Ecto neural progenitor cell (in vitro differentiated cells): ENCODE measurements around the gene NELFB.

Experiments
- DNase-seq: peaks from one replicate; pipeline ENCODE4 v3.0.0-alpha.2; 2018; ENCODE audit warnings: low spot score

Gene NELFB

GRCh38 chr9:137281345-137282116, 26.4 kb downstream of the NELFB start:
- peak; percentile 72 for DNase-seq

DNA sequence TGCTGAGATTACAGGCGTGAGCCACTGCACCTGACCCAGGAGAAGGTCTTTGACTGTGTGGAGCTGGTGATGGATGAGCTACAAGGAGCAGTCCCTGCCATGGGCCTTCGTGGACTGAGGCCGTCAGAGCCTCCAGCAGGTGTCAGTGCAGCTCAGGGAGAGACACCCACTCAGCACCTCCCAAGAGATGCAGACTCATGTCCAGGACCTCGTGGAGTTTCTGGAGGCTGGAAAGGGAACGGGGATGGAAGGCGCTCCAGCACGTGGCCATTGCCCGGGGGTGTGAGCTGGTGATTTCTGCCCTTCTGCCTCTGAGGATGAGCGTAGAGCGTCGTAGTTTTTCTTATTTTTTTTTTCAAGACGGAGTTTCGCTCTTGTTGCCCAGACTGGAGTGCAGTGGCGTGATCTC, 31.9 kb downstream of the NELFB start:
- peak; percentile 57 for DNase-seq

GRCh38 chr9:137293094-137293481, 38.0 kb downstream of the NELFB start:
- peak; percentile 38 for DNase-seq

DNA sequence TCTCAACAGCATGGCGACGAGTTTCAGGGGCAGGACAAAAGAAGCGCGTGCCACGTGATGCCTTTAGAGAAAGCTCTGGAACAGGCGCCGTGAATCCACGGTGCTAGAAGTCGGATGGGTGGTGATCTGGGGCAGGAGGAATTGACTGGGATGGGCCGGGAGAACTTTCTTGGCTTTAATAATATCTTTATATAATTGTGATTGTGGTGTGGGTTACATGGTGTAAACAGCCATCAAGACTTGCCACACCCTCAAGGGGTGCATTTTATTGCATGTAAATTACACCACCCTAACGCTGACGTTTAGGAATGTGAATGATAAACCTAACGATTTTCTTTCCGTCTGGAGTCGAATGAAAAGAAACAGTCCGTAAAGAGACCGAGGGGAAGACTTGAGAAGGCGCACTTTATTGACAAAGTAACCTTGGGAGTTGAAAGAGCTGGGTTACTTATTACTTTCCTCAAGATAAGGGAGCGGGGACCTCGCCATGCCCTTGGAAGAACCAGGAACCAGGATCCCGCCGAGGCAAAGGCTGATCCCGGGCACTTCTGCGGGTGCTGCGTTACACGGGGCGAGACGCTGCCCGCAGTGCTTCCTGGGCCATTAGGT, 38.5 kb downstream of the NELFB start:
- peak; percentile 33 for DNase-seq

DNA sequence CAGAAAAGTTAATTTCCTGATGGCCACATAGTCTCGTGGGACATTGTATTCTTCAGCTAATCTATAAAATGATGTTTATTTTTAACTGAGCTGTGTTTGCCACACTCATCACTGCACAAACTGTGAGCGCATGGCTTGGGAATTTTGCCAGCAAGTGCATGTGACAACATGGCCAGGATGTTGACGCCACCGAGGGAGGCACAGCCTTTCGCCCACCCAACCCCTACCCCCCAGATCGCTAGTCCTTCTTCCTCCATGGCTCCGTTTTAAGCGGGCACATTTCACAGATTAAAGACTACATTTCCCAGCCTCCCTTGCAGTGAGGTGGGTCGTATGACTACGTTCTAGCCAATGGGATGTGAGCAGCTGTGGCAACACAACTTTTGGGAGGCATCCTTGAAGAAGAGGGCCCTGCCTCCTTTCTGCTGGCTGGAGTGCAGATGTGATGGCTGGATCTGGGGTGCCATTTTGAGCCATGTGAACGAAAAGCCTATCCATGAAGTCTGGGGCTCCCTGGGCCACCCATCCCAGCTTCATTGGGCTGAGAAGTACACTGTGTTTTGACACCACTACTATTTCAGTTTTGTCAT, 39.1 kb downstream of the NELFB start:
- peak; percentile 46 for DNase-seq

GRCh38 chr9:137294681-137295237, 39.6 kb downstream of the NELFB start:
- peak; percentile 58 for DNase-seq

- peak; percentile 82 for DNase-seq
Observed at GRCh38 chr9:137295238-137295811, 40.2 kb downstream of the NELFB start.

DNA sequence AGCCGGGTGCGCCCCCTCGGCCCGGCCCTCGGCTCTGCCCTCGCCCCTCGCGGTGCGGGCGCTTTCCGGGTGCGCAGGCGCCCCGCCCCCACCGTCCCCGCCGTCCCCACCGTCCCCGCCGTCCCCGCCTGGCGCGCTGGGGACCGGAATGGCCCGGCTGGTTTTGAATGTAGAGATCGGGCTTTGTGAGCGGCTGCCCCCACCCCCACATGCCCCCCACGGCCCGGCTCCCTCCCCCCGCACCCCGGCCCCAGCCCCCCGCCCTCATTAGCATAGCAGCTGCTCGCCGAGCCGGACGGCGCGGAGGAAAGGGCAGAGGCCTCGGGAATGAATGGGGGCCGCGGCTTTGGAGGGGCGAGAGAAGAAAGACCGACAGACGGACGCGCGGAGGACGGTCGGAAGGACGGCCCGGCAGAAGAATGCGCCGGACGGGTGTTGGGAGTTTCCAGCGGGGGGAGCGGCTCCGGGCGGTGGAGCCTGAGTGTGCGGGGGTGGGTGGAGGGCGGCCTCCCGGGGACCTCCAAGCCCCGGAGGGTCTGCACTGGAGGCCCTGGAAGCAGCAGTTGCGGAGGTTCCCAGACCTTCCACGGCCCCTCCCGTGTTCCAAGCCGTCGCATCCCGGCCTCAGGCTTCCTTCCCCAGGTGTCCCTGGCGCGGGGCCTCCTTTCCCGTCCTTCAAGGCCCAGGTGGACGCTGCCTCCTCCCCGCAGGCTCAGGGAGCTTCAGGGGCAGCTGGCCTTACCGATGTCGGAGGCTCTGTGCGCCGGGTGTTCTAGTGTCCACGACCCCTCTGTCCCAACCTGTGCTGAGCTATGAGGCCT, 40.9 kb downstream of the NELFB start:
- peak; percentile 76 for DNase-seq

- peak; percentile 56 for DNase-seq
Observed at GRCh38 chr9:137296670-137297664, 41.8 kb downstream of the NELFB start.

- no peak for DNase-seq
Observed at GRCh38 chr9:137297966-137298365, 42.8 kb downstream of the NELFB start.

DNA sequence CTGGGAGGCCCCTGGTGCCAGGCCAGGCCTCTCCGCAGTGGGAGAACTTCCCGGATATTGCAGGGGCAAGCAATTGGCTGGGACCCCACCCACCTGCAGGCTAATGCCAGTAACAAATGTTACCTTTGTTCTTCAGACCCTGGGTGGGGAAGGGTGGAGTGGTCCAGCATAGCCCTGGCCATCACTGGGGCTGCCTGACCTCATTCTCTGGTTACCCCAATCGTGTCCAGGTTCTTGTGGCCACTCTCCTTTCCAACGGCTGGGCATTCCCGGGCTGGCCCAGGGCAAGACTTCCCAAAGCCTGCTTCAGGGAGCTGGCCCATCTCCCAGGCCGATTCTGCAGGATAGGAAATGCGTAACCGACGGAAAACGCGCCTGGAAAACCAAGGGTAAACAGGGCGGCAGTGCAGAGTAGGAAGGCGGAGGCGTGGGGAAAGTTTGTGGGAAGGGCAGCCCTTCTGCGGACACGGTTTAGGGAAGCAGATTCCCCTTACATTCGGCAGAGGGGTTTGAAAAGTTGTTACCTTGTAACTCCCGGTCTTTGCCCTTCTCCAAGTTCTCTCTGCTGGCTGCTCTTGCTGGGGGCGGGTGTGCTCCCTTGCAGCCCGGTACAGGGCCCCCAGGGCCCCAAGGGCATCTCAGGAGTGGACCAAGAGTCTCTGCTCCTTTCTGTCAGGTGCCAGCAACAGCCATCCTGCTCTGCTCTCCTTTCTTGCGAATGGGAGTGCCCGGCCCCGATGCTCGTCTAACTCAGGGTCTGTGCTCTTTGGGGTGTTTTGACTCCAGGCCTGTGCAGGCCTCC, 43.5 kb downstream of the NELFB start:
- peak; percentile 59 for DNase-seq

DNA sequence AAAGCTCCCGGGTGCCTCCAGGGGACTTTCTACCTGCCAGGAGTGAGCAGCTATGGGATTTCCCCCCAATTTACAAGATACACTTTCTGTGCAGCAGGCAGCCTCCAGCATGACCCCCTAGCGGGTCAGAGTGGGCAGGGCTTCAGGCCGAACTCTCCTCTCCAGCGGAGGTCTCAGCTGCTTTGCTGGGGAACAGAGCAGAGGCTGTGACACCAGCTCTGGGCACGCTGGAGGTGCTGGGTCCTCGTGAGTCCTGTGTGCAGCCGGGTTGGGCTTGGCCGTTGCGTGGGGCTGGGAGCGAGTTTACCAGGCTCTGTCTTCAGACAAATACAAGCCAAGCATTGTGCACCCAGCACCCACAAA, 44.1 kb downstream of the NELFB start:
- peak; percentile 62 for DNase-seq

GRCh38 chr9:137299938-137300337, 44.8 kb downstream of the NELFB start:
- DNase-seq, result peak; percentile 50

- DNase-seq, result peak; percentile 81
Observed at GRCh38 chr9:137300567-137301080, 45.5 kb downstream of the NELFB start.

GRCh38 chr9:137301081-137301947, 46.2 kb downstream of the NELFB start:
- DNase-seq, result peak; percentile 85

- DNase-seq, result no peak
Observed at GRCh38 chr9:137302118-137302448, 47.0 kb downstream of the NELFB start, which contains the start of gene NRARP. NRARP (minus strand) TSS chr9:137302271; CDS start chr9:137301928, 343 bp downstream.

DNA sequence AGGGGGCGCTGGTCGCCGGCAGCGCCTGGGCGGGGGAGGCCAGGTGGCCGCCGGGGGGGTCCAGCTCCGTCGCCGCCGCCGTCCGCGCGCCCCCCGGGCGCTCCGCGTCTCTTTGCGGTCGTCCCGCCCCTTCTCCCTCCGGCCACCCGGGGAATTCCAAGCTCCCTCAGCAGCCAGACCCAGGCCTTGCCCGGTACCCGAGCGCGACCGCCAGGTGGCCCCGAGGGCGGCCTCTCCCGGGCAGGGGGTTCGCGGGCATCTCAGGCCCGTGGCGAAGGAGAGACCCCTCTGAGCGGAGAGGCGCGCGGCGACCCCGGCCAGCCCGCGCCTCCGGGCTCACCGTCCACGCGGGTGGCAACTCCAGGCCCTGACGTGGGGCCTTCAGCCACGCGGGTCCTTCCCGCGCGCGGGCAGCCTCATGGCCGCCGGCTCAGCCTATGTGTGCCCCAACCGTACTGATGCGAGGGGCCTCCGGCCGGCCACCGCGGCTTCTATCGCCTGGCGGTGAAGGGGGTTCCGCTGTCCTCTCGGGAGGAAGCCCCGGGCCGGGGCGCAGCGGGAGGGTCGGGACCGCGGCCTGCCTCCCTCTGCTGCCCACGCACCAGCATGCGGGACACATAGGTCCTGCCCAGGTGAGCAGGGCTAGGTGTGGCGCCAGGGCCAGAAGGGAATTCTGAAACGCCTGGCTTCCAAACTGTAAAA, 47.5 kb downstream of the NELFB start:
- DNase-seq, result peak; percentile 94
